ENCODE measurements around the gene AVPR1A.

Gene AVPR1A

GRCh38 chr12:63093084-63093483 lies 57.9 kb downstream of the AVPR1A start:
- no peak overlapping the region for H3K9ac ChIP-seq (ENCODE audit: low read length)
- TF ChIP-seq CTCF (IDR thresholded peaks at IDR 0.05; ENCODE audit: insufficient read depth, low read length, poor library complexity, severe bottlenecking) (no peak), EZH2phosphoT487 (conservative IDR thresholded peaks at IDR 0.05; ENCODE audit: low read length) (no peak)
- no peaks in the 10 kb centered on the region for H3K9me2 ChIP-seq (replicated peaks; ENCODE audit: insufficient read depth, low read length)
- no peak overlapping the region for H3K4me2 ChIP-seq (ENCODE audit: low read depth, low read length, poor library complexity, severe bottlenecking)
- H3K27me3 ChIP-seq (ENCODE audit: low read length), result no peaks in the 10 kb centered on the region
- H3K27ac ChIP-seq (ENCODE audit: low read depth, low read length), result no peak overlapping the region
- H4K20me1 ChIP-seq (ENCODE audit: low read depth, low read length), result no peaks in the 10 kb centered on the region
- no peaks in the 10 kb centered on the region for H3K36me3 ChIP-seq (ENCODE audit: low read length)
- no peak overlapping the region for H3K4me3 ChIP-seq (ENCODE audit: insufficient read depth, low read length, poor library complexity, severe bottlenecking)
- H3F3A ChIP-seq (ENCODE audit: insufficient read depth), result no peaks in the 10 kb centered on the region
- no peak overlapping the region for H2AFZ ChIP-seq (ENCODE audit: low read depth, low read length, severe bottlenecking)
- no peaks in the 10 kb centered on the region for H3K9me3 ChIP-seq (ENCODE audit: insufficient read depth, low read length)
- no peaks in the 10 kb centered on the region for H3K79me2 ChIP-seq (ENCODE audit: insufficient read depth, low read length)
